H4 (cell line): ENCODE measurements around the gene CCDC127. TPM values are rescaled to one million over a fixed set of nuclear protein-coding genes. Genes with fewer than 3 reads are reported as not detected.
"Not testable (repeated sequence)": the region's sequence is repeated elsewhere in the genome, so short reads cannot be mapped to it uniquely, and the experiment has no call there.

Source experiments
- DNase-seq: peaks from one replicate; pipeline ENCODE4 v3.0.0-alpha.2; 2015; ENCODE audit warnings: low spot score
- total RNA-seq: library from RNA; depleted of rRNA; stranded (reverse); fragments of >200 nt; shearing (Covaris generic); gene quantifications from 2 replicates; pipeline ENCODE4 v1.2.3, GENCODE V29; 2014; rRNA removed

The CCDC127 gene
- 4.6 and 4.8 TPM in 2 replicates for total RNA-seq

- peak; percentile 95 for DNase-seq
These were observed at the start of gene CCDC127, which contains the start of gene SDHA for GRCh38 chr5:217494-218456. Gene CCDC127 (minus strand): TSS chr5:218153. CDS start chr5:216849, 1,304 bp downstream. Gene SDHA (plus strand): TSS chr5:218320. CDS start chr5:218356, 36 bp downstream.

GRCh38 chr5:267716-268115 is 49.8 kb upstream of the CCDC127 start:
- no peak for DNase-seq

- peak; percentile 31 for DNase-seq
These were observed 48.5 kb upstream of the CCDC127 start for GRCh38 chr5:266311-267026.

- DNase-seq = no peak
These were observed 46.4 kb upstream of the CCDC127 start for GRCh38 chr5:264338-264737.

- peak; percentile 97 for DNase-seq
These were observed 45.5 kb upstream of the CCDC127 start for GRCh38 chr5:263275-263974.

GRCh38 chr5:257148-257547 is 39.2 kb upstream of the CCDC127 start:
- DNase-seq = no peak

GRCh38 chr5:256347-256746 is 38.4 kb upstream of the CCDC127 start:
- DNase-seq = not testable (repeated sequence)

GRCh38 chr5:255116-255515 is 37.2 kb upstream of the CCDC127 start:
- not testable (repeated sequence) for DNase-seq

GRCh38 chr5:254322-254721 is 36.4 kb upstream of the CCDC127 start:
- DNase-seq = not testable (repeated sequence)

- DNase-seq = no peak
These were observed 34.6 kb upstream of the CCDC127 start for GRCh38 chr5:252546-252945.

- DNase-seq = not testable (repeated sequence)
These were observed 34.0 kb upstream of the CCDC127 start for GRCh38 chr5:251975-252374.

- not testable (repeated sequence) for DNase-seq
These were observed 33.6 kb upstream of the CCDC127 start for GRCh38 chr5:251538-251937.

- DNase-seq = not testable (repeated sequence)
These were observed 33.1 kb upstream of the CCDC127 start for GRCh38 chr5:251016-251415.

GRCh38 chr5:250396-250795 is 32.4 kb upstream of the CCDC127 start:
- not testable (repeated sequence) for DNase-seq

GRCh38 chr5:245717-246116 is 27.8 kb upstream of the CCDC127 start:
- DNase-seq = not testable (repeated sequence)

- not testable (repeated sequence) for DNase-seq
These were observed 25.9 kb upstream of the CCDC127 start for GRCh38 chr5:243683-244367.

GRCh38 chr5:241045-241669 is 23.2 kb upstream of the CCDC127 start:
- DNase-seq = not testable (repeated sequence)

- not testable (repeated sequence) for DNase-seq
These were observed 22.6 kb upstream of the CCDC127 start for GRCh38 chr5:240550-240949.

- not testable (repeated sequence) for DNase-seq
These were observed 20.0 kb upstream of the CCDC127 start for GRCh38 chr5:237931-238330.

- not testable (repeated sequence) for DNase-seq
These were observed 17.6 kb upstream of the CCDC127 start for GRCh38 chr5:235527-235926.

GRCh38 chr5:234450-234849 is 16.5 kb upstream of the CCDC127 start:
- DNase-seq = no peak
